ENCODE results near the gene XRCC5.
"Not testable (repeated sequence)": the region's sequence is repeated elsewhere in the genome, so short reads cannot be mapped to it uniquely, and the experiment has no call there.

Gene XRCC5

GRCh38 chr2:216078776-216079175, 30.4 kb upstream of the XRCC5 start:
- DNase-seq (ENCODE audit: low read depth) = no peak
- no peak for TF ChIP-seq CTCF (conservative IDR thresholded peaks at IDR 0.05; ENCODE audit: low read length)
- H3K4me3 ChIP-seq (ENCODE audit: low read length) = no peak overlapping the region

- H3K4me3 ChIP-seq (ENCODE audit: low read length); DNase-seq (ENCODE audit: low read depth): not testable (repeated sequence)
These were observed 29.1 kb upstream of the XRCC5 start for GRCh38 chr2:216080048-216080447.

GRCh38 chr2:216081012-216081411, 28.1 kb upstream of the XRCC5 start:
- no peak for TF ChIP-seq CTCF (conservative IDR thresholded peaks at IDR 0.05; ENCODE audit: low read length)
- peak overlapping the region; percentile 85 for H3K4me3 ChIP-seq (ENCODE audit: low read length)
- no peak for DNase-seq (ENCODE audit: low read depth)

- peak; percentile 51 for DNase-seq (ENCODE audit: low read depth)
- TF ChIP-seq CTCF (conservative IDR thresholded peaks at IDR 0.05; ENCODE audit: low read length) = no peak
- peak within 1 kb of the TSS; percentile 85 for H3K4me3 ChIP-seq (ENCODE audit: low read length)
These were observed 27.5 kb upstream of the XRCC5 start, which contains the start of the genes PECR and TMEM169 for GRCh38 chr2:216081487-216082116. PECR (minus strand) TSS chr2:216081809; CDS start chr2:216081741, 68 bp downstream. TMEM169 (plus strand) TSS chr2:216081919; CDS start chr2:216095964, 14,045 bp downstream.

- TF ChIP-seq CTCF (conservative IDR thresholded peaks at IDR 0.05; ENCODE audit: low read length) = no peak
- DNase-seq (ENCODE audit: low read depth) = no peak
- peak overlapping the region; percentile 85 for H3K4me3 ChIP-seq (ENCODE audit: low read length)
These were observed 26.9 kb upstream of the XRCC5 start for GRCh38 chr2:216082117-216082711.

- TF ChIP-seq CTCF (conservative IDR thresholded peaks at IDR 0.05; ENCODE audit: low read length) = no peak
- no peak overlapping the region for H3K4me3 ChIP-seq (ENCODE audit: low read length)
- no peak for DNase-seq (ENCODE audit: low read depth)
These were observed 26.3 kb upstream of the XRCC5 start for GRCh38 chr2:216082805-216083204.

- TF ChIP-seq CTCF (conservative IDR thresholded peaks at IDR 0.05; ENCODE audit: low read length) = no peak
- peak; percentile 66 for DNase-seq (ENCODE audit: low read depth)
- no peak overlapping the region for H3K4me3 ChIP-seq (ENCODE audit: low read length)
These were observed 25.5 kb upstream of the XRCC5 start for GRCh38 chr2:216083464-216084281.

Data from AG10803 (cell line).